HUDEP-2 (cell line): ENCODE measurements around the gene RAPGEF2.
A peak's percentile ranks its signal among the peaks of the same experiment; 100 is the strongest.
"Not testable (repeated sequence)": the region's sequence is repeated elsewhere in the genome, so short reads cannot be mapped to it uniquely, and the experiment has no call there.

Experiments
- DNase-seq, 76 experiments: peaks; one replicate each; lab custom pipeline; 2025; ENCODE audit not compliant: unreplicated experiment in 76 of 76; lab: John Stamatoyannopoulos, UW

The RAPGEF2 gene

GRCh38 chr4:159158083-159158617, 55.3 kb downstream of the RAPGEF2 start:
- DNase-seq, result no peak

- DNase-seq, result no peak
Observed at GRCh38 chr4:159158985-159159384, 56.1 kb downstream of the RAPGEF2 start.

- DNase-seq, result no peak
Observed at GRCh38 chr4:159159611-159160010, 56.7 kb downstream of the RAPGEF2 start.

DNA sequence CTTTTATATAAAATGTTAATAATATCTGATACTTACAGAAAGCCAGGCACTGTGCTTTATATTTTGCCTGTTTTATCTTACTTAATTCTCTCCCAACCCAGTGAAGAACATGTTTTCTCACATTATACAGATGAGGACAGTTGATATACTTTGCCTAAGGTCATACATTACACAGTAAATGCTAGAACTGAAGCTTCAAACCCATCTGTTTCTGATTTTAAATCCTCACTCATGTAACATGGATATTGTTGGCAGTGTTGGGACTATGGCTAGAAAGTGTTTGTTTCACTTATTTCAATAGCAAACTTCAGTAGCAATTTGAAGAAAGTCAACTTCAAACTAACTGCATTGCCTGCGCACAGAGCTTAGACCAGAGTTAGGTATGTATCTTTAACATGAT, 57.4 kb downstream of the RAPGEF2 start:
- peak in 1 of 76 experiments; percentile 3 for DNase-seq

DNA sequence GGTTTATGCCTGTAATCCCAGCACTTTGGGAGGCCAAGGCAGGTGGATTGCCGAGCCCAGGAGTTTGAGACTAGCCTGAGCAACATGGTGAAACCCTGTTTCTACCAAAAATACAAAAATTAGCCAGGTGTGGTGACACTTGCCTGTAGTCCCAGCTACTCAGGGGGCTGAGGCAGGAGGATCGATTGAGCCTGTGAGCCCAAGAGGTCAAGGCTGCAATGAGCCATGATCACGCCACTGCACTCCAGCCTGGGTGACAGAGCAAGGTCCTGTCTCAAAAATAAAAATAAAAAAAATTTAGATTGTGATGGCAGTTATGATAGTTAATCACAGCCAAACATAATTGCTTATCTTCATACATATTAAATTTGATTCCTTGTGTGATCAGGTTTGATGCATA, 58.6 kb downstream of the RAPGEF2 start:
- not testable (repeated sequence) for DNase-seq

- no peak for DNase-seq
Observed at GRCh38 chr4:159162576-159162975, 59.7 kb downstream of the RAPGEF2 start.

DNA sequence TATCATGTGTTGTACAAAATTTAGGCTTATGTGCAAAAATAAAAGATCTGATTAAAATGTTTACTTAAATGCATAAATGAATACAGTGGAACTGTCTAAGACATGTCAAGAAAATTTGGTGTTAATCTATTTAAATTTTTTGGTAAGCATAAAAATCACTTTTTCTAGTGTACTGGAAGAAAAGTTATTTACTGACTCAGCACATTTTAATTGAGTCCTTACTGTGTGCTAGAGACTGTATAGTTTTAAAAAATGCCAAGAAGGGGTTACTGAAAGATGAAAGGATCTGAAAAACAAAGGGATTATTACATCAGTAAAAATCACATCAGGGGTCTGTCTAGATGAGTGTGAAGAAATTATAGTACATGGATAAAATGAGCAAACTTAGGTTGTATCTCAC, 60.6 kb downstream of the RAPGEF2 start:
- no peak for DNase-seq

DNA sequence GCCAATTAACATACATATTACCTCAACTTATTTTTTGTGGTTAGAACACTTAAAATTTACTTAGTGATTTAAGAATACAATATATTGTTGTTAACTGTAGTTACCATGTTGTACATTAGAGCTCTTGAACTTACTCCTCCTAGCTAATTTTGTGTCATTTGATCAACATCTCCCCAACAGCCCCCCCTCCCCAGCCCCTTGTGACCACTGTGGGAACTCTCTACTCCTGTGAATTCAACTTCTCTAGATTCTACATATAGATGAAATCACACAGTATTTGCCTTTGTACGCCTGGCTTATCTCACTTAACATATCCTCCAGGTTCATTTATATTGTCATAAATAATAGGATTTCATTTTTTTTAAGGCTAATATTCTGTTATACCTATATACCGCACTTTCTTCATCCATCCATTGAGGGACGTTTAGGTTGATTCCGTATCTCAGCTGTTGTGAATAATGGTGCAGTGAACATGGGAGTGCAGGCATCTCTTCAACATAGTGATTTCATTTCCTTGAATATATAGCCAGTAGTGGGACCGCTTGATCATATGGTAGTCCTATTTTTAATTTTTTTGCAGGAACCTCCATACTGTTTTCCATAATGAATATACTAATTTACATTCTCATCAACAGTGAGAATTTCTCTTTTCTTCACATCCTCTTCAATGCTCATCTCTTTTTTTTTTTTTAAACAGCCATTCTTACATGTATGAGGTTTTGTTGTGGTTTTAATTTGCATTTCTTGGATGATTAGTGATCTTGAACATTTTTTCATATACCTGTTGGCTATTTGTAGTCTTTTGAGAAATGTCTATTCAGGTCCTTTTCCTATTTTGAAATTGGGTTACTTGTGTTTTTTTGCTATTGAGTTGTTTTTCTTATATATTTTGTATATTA, 66.8 kb downstream of the RAPGEF2 start:
- DNase-seq, result no peak

GRCh38 chr4:159171287-159171686, 68.4 kb downstream of the RAPGEF2 start:
- DNase-seq, result no peak

DNA sequence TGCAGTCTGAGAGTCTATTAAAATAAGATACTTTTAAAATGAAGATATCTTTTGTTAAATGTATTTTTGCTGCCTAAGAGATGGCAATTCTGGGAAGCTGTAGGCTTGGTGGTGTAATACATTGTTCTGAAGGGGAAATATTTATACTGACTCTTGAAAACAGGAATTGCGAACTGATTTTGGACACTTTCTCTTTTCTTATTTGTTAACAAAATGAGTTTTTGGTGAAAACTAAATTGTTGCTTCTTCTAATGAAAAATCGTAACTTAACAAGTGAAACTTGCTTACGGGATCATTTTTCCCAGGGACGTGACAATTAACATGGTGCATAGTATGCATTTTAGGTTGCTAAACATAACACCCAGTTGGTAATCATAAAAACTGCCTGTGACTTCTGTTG, 71.0 kb downstream of the RAPGEF2 start:
- no peak for DNase-seq

- peak in 5 of 76 experiments; percentile 2 to 34 (median 8) for DNase-seq
Observed at GRCh38 chr4:159174645-159175084, 71.8 kb downstream of the RAPGEF2 start.

GRCh38 chr4:159175085-159175988, 72.5 kb downstream of the RAPGEF2 start:
- DNase-seq, result peak in 71 of 76 experiments; percentile 6 to 86 (median 59)

GRCh38 chr4:159175989-159176375, 73.1 kb downstream of the RAPGEF2 start:
- peak in 1 of 76 experiments; percentile 7 for DNase-seq

GRCh38 chr4:159177265-159178150, 74.6 kb downstream of the RAPGEF2 start:
- DNase-seq, result no peak

GRCh38 chr4:159178151-159178546, 75.3 kb downstream of the RAPGEF2 start:
- no peak for DNase-seq

DNA sequence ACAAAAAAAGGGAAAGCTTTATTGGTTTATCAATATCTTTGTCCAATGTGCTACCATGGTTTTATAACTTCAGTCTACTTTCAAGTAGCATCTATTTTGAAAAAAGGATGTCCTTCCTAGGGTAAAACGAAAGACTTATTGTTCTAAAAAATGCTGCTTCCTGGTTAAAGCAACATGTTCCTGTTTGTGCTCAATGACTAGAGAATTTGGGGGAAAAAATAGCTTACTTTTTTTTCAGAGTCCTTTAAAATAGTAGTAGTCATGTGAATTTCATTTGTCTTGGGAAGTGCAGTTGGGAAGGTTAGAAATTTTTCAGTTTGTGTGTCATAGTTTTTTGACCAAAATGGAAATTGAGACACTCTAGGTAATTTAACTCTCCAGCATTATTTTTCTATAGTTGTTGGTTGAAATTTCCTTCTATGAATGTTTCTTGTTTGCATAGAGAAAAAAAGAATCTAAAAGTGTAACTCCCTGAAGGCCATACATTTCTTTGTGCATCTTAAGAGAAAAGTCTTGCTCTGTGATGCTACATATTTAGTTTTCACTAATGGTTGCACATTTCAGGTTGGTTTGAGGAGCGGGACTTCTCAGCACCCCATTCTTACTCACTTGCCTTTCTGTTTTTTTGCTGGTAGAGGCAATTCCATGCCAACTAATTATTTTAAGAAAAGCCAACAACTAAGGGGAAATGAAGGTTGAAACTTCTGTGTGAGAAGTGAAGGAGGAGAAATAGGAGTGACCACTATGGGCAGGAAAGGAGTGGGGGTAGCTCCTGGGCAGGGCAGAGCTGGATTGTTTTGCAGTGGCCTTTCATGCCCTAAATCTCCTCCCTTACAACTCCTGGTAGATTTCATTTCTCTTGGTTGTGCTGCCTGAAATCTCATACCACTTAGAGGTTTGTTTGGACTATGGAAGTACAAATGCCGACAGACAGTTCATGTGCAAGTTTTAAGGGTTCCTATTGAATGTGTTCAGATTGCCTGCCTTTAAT, 76.4 kb downstream of the RAPGEF2 start:
- no peak for DNase-seq

GRCh38 chr4:159183885-159184605, 81.2 kb downstream of the RAPGEF2 start:
- DNase-seq, result not testable (repeated sequence)

DNA sequence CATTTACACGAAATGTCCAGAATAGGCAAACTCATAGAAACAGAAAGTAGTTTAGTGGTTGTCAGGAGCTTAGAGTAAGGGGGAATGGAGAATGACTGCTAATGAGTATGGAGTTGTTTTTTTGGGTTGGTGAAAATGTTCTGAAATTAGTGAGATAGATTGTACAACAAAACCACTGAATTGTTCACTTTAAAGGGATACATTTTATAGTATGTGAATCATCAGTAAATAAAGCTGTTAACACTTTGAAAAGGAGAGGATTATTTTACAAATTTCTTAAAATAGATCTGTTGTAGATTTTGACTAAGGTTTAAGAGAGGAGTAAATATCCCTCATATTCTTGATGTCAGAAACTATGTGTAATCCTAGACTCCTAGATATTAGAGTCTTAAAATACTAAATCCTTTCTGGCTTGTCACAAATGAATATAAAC, 82.7 kb downstream of the RAPGEF2 start:
- no peak for DNase-seq
